ENCODE results near the gene BCR.

BCR gene

GRCh38 chr22:23263651-23264555 lies 83.6 kb downstream of the BCR start:
- H3K4me1 ChIP-seq (ENCODE audit: low read depth, poor library complexity, severe bottlenecking), result peaks cover 22% of the 10 kb centered on the region

GRCh38 chr22:23264610-23265367 lies 84.5 kb downstream of the BCR start:
- Histone ChIP-seq H3K79me2 (ENCODE audit: insufficient read depth, low read depth) (no peaks in the 10 kb centered on the region), H4K20me1 (ENCODE audit: insufficient read depth) (no peaks in the 10 kb centered on the region), H3K4me1 (ENCODE audit: low read depth, poor library complexity, severe bottlenecking) (peaks cover 31% of the 10 kb centered on the region), H3K27ac (no peak overlapping the region), H3K36me3 (ENCODE audit: insufficient read depth) (peaks cover 4% of the 10 kb centered on the region; the same call in 1 of the 2 replicates), H3K4me3 (IDR thresholded peaks at IDR 0.05; ENCODE audit: insufficient read depth, low read depth, low read length) (no peak overlapping the region), H3K9ac (no peak overlapping the region), H2AFZ (ENCODE audit: low read depth) (no peak overlapping the region), H3K4me2 (no peak overlapping the region), H3K27me3 (ENCODE audit: insufficient read depth, low read depth) (no peaks in the 10 kb centered on the region)
- no peak for TF ChIP-seq CTCF (conservative IDR thresholded peaks at IDR 0.05; ENCODE audit: low read depth, low read length)

More at GRCh38 chr22:23263651-23264555, 83.6 kb downstream of the BCR start:
- H3K4me3 ChIP-seq (IDR thresholded peaks at IDR 0.05; ENCODE audit: insufficient read depth, low read depth, low read length), result no peak overlapping the region
- H3K9ac ChIP-seq, result no peak overlapping the region
- peaks cover 4% of the 10 kb centered on the region; the same call in 1 of the 2 replicates for H3K36me3 ChIP-seq (ENCODE audit: insufficient read depth)
- H3K27ac ChIP-seq, result no peak overlapping the region
- no peak overlapping the region for H3K4me2 ChIP-seq
- no peak for TF ChIP-seq CTCF (conservative IDR thresholded peaks at IDR 0.05; ENCODE audit: low read depth, low read length)
- no peaks in the 10 kb centered on the region for H4K20me1 ChIP-seq (ENCODE audit: insufficient read depth)
- no peak overlapping the region for H2AFZ ChIP-seq (ENCODE audit: low read depth)
- H3K27me3 ChIP-seq (ENCODE audit: insufficient read depth, low read depth), result no peaks in the 10 kb centered on the region
- H3K79me2 ChIP-seq (ENCODE audit: insufficient read depth, low read depth), result peaks cover 4% of the 10 kb centered on the region; the same call in 1 of the 2 replicates

GRCh38 chr22:23265368-23265700 lies 85.0 kb downstream of the BCR start:
- peaks cover 36% of the 10 kb centered on the region for H3K4me1 ChIP-seq (ENCODE audit: low read depth, poor library complexity, severe bottlenecking)
- H3K27ac ChIP-seq, result no peak overlapping the region
- H3K9ac ChIP-seq, result no peak overlapping the region
- H3K79me2 ChIP-seq (ENCODE audit: insufficient read depth, low read depth), result no peaks in the 10 kb centered on the region
- no peak for TF ChIP-seq CTCF (conservative IDR thresholded peaks at IDR 0.05; ENCODE audit: low read depth, low read length)
- H3K4me3 ChIP-seq (IDR thresholded peaks at IDR 0.05; ENCODE audit: insufficient read depth, low read depth, low read length), result no peak overlapping the region
- peaks cover 4% of the 10 kb centered on the region; the same call in 1 of the 2 replicates for H3K36me3 ChIP-seq (ENCODE audit: insufficient read depth)
- H3K4me2 ChIP-seq, result no peak overlapping the region
- H4K20me1 ChIP-seq (ENCODE audit: insufficient read depth), result no peaks in the 10 kb centered on the region
- no peaks in the 10 kb centered on the region for H3K27me3 ChIP-seq (ENCODE audit: insufficient read depth, low read depth)
- H2AFZ ChIP-seq (ENCODE audit: low read depth), result no peak overlapping the region

- no peak overlapping the region for H3K4me3 ChIP-seq (IDR thresholded peaks at IDR 0.05; ENCODE audit: insufficient read depth, low read depth, low read length)
- no peak overlapping the region for H3K9ac ChIP-seq
- no peak for TF ChIP-seq CTCF (conservative IDR thresholded peaks at IDR 0.05; ENCODE audit: low read depth, low read length)
- H2AFZ ChIP-seq (ENCODE audit: low read depth), result no peak overlapping the region
- H3K27ac ChIP-seq, result no peak overlapping the region; the same call in 1 of the 2 replicates
- no peaks in the 10 kb centered on the region for H3K79me2 ChIP-seq (ENCODE audit: insufficient read depth, low read depth)
- no peaks in the 10 kb centered on the region for H4K20me1 ChIP-seq (ENCODE audit: insufficient read depth)
- H3K4me1 ChIP-seq (ENCODE audit: low read depth, poor library complexity, severe bottlenecking), result peaks cover 39% of the 10 kb centered on the region
- peaks cover 4% of the 10 kb centered on the region; the same call in 1 of the 2 replicates for H3K36me3 ChIP-seq (ENCODE audit: insufficient read depth)
- no peaks in the 10 kb centered on the region for H3K27me3 ChIP-seq (ENCODE audit: insufficient read depth, low read depth)
- H3K4me2 ChIP-seq, result no peak overlapping the region
Measured at GRCh38 chr22:23266780-23267179, 86.5 kb downstream of the BCR start.
